Effector CD8-positive, alpha-beta T cell (primary cell): ENCODE measurements around the gene CRYM.
"Not testable (repeated sequence)": the region's sequence is repeated elsewhere in the genome, so short reads cannot be mapped to it uniquely, and the experiment has no call there.

Experiments
- DNase-seq: peaks from one replicate; lab custom pipeline; 2025; lab: John Stamatoyannopoulos, UW

CRYM gene

DNA sequence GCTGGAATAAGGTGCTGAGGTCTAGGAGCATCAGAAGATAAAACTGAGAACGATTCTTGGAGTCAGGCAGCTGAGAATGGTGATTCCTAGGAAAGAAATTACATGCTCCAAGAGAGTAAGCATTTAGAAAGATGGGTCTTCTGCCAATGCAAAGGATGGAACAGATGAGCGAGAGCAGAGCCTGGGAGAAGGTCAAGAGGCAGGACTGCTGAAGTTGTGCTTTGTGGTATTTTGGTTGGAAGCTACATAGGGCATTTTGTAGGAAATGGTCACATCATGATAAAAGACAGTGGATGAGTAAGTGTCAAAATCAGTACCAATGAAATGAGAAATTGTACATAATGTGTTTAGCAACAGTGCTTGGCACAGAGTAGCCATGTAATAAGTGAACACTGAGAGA lies 1.4 kb upstream of the CRYM start:
- DNase-seq = no peak

GRCh38 chr16:21277045-21277926 lies 804 bp downstream of the CRYM start:
- DNase-seq = no peak

- no peak for DNase-seq
These were observed 2.0 kb downstream of the CRYM start for GRCh38 chr16:21276090-21276489.

- no peak for DNase-seq
These were observed 2.6 kb downstream of the CRYM start for GRCh38 chr16:21275529-21275928.

- no peak for DNase-seq
These were observed 3.8 kb downstream of the CRYM start for GRCh38 chr16:21274172-21274726.

DNA sequence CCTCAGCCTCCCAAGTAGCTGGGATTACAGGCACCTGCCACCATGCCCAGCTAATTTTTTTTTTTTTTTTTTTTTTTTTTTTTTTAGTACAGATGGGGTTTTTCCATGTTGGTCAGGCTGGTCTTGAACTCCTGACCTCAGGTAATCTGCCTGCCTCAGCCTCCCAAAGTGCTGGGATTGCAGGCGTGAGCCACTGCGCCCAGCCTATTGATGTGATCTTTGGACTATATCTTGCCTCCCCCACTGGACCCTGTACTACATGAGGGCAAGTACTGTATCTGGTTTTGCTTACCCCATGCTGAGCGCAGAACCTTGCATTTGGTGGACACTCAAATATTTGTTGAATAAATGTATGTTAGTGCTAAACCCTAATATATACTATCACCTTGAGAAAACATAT lies 5.3 kb downstream of the CRYM start:
- not testable (repeated sequence) for DNase-seq

- no peak for DNase-seq
These were observed 5.8 kb downstream of the CRYM start for GRCh38 chr16:21272253-21272652.

DNA sequence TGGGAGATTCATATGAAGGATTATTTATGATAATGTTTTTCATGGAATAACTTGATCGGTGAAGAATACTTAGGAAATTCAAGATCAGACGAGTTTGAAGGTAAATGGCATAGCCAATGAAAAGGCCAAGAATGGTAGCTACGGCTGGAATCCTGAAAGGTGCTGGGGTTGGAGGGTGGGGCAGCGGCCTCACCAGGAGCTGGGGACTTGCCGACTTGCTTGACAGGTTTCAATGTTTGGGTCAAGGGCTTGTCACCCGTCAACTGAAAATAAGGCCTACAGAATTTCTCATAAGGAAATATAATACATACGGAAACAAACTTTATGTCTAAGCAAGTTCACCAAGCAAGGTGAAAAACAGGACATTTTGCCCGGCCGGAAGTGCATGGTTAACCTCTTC lies 9.9 kb downstream of the CRYM start:
- DNase-seq = no peak

- DNase-seq = no peak
These were observed 10.8 kb downstream of the CRYM start for GRCh38 chr16:21267298-21267697.

GRCh38 chr16:21265104-21265837 lies 12.8 kb downstream of the CRYM start:
- no peak for DNase-seq

DNA sequence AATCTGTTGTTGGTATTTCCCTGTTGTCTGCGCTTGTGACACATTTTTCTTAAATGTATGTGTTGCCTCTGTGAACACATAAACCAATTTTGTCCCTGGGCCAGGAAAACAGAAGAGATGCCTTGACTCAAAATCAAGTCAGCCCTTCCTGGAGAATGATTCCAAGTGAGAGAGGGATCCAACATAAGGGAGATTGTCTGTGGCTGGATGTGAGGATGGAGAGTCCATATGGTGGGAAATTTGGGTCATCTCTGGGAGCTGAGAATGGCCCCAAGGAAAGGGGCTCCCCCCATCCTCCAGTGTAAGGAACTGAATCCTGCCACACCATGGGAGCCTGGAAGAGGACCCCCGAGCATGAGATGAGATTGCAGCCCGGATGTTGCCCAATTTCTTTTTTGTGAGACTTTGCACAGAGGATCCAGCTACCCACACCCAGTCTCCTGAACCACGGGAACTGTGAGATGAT lies 13.5 kb downstream of the CRYM start:
- DNase-seq = no peak

- no peak for DNase-seq
These were observed 14.2 kb downstream of the CRYM start for GRCh38 chr16:21263640-21264570.

DNA sequence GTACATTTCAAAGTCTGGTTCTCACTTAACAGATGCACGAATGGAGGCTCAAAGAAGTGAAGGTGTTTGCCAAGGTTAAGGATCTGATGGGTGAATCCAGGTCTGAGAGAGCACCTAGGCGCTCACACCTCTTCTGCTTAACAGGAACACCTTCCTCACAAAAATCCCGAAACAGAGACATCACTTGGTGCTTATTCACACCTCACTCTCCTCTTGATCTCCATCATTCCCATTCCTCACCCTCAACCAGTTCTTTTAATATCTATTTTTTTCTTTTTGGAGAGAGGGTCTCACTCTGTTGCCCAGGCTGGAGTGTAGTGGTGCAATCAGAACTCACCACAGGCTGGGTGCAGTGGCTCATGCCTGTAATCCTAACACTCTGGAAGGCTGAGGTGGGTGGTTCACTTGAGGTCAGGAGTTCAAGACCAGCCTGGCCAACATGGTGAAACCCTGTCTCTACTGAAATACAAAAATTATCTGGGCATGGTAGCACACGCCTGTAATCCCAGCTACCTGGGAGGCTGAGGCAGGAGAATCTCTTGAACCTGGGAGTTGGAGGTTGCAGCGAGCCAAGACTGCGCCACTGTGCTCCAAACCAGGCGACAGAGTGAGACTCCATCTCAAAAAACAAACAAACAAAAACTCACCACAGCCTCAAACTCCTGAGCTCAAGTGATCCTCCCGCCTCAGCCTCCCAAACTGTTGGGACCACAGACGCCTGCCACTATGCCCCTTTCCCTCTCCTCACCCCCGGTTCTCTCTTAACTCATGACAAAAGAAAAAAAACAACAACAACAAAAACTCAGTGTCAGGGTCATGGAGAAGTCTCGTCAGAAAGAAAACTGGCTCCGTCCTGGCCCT lies 15.1 kb downstream of the CRYM start:
- DNase-seq = no peak

DNA sequence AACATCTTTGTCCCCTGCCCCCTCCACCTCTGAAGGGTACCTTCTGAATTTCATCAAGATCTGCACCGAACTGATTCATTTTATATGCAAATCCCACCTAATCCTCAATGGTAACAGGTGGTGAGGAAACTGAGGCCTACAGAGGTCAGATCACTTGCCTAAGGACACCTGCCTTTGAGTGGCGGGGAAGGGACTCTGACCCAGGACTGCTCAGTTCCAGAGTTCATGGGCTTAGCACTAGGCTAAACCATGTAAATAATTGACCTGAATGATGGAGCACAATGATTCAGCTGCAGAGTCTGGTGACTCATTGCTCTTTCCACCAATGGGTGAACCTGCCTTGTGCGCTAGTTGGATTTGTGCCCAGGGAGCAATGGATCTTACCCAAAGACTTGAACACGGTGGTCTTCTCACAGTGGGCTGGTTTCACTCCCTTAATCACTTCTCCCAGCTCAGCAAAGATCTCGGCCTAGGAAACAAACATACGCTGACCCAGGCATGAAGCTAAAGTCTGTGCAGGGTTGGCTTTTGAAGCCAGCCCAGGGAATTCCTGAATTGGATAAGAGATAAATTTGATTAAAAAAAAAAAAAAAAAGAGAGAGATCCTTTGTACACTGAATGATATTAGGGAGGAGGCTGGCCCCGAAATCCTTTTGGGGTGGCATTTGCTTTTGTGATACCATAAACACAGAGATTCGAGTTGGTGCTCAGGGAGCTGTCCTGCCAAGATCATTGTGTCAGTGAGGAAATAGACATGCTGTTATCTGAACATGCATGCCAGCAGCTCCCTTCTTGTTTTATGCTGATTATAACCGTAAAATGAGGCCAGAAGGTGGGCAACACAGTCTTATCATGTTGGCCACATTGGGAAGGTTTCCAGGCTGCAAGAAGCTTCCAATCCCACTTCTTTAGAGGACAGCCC lies 17.0 kb downstream of the CRYM start:
- DNase-seq = no peak

GRCh38 chr16:21257284-21257683 lies 20.8 kb downstream of the CRYM start:
- no peak for DNase-seq

GRCh38 chr16:21256636-21257035 lies 21.5 kb downstream of the CRYM start:
- DNase-seq = no peak

DNA sequence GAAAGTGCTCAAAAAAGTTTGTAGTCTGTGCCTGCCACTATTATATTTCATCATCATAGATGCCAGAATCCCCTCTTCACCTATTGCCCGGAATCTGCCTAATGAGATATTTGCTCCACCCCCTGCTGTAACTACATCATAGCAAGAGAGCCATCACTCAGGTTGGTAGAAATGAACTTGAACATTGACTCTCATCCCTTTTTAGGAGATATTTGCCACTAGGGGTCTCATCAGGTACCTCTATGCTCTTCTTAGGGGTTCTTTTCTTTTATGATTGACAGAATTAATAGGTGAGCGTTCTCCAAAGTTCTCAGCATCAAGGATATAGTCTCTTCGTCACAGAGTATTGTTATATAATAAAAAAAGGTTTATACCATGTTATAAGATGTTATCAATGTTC lies 24.6 kb downstream of the CRYM start:
- no peak for DNase-seq

- no peak for DNase-seq
These were observed 27.8 kb downstream of the CRYM start for GRCh38 chr16:21250072-21250923.

GRCh38 chr16:21248179-21248578 lies 29.9 kb downstream of the CRYM start:
- not testable (repeated sequence) for DNase-seq
